Right lobe of liver (tissue), 6 donors: ENCODE data around the gene ZNF415. TPM values are rescaled to one million over a fixed set of nuclear protein-coding genes. Genes with fewer than 3 reads are reported as not detected.

Experiments used
- ATAC-seq, 4 donors: fragments of 200-7000 bp; cut with Tn5 transposase; one replicate each; pipeline ENCODE4 v1.9.1; 2020; ENCODE audit warnings: mild to moderate bottlenecking in 4 of 4, moderate library complexity in 4 of 4
- DNase-seq, 3 donors: peaks; one replicate each; pipeline ENCODE4 v3.0.0-alpha.2; 2020
- H3K27ac ChIP-seq, 3 donors: fragments of 200-600 bp; one replicate each; pipeline ENCODE4 v1.8.0; 2022
- H3K27me3 ChIP-seq, 2 donors: fragments of 200-600 bp; one replicate each; pipeline ENCODE4 v1.8.0; 2022
- H3K36me3 ChIP-seq, 4 donors: fragments of 200-600 bp; sonication (generic) in 1 of 4; one replicate each; pipeline versions ENCODE4 v1.5.1 to v1.8.0; 2017 to 2022; ENCODE audit warnings: control low read depth in 1 of 4
- H3K4me1 ChIP-seq, 4 donors: fragments of 200-600 bp; sonication (generic) in 1 of 4; one replicate each; pipeline versions ENCODE4 v1.5.1 to v1.8.0; 2017 to 2022; ENCODE audit warnings: control low read depth in 1 of 4
- H3K4me3 ChIP-seq, 3 donors: fragments of 200-600 bp; one replicate each; pipeline ENCODE4 v1.8.0; 2022
- H3K9me3 ChIP-seq, 4 donors: fragments of 200-600 bp; sonication (generic) in 1 of 4; one replicate each; pipeline versions ENCODE4 v1.5.1 to v1.8.0; 2017 to 2022; ENCODE audit warnings: control low read depth in 1 of 4
- CTCF ChIP-seq, 4 donors: fragments of 200-600 bp in 3 of 4; fragments of 450-650 bp in 1 of 4; IDR thresholded peaks; one replicate each; pipeline versions ENCODE4 v1.5.1 to v1.8.0; 2016 to 2022; ENCODE audit warnings: antibody characterized with exemption in 4 of 4, mild to moderate bottlenecking in 2 of 4
- POLR2A ChIP-seq: fragments of 450-650 bp; IDR thresholded peaks from one replicate; pipeline ENCODE4 v1.6.1; 2017; ENCODE audit warnings: antibody characterized with exemption, mild to moderate bottlenecking
- WGBS: methylation state at CpG from one replicate; pipeline ENCODE4 v1.1.6; 2018; ENCODE audit warnings: low coverage, low lambda C conversion rate; ENCODE audit not compliant: insufficient coverage; ENCODE audit errors: missing lambda C conversion rate; 5-methylcytosine and 5-hydroxymethylcytosine counted together
- intact Hi-C, 2 donors: fragments of 100-400 bp; cut with DNase I; formaldehyde crosslinking; loops; one replicate each; pipeline versions ENCODE4 v1.11.2 to v1.14.1; 2022
- total RNA-seq, 6 experiments: library from RNA; depleted of rRNA in 2 of 6; stranded (reverse); fragments of >200 nt in 2 of 6; fragmentation: NEBNext Ultra II Directional in 3 of 6; extraction: Animal tissue kit (Norgen Biotek cat#: 25700) in 3 of 6; gene quantifications; one replicate each; pipeline versions ENCODE4 v1.1.0 to v1.2.4, GENCODE V29; 2016 to 2023
- donor health status: DM: no; HTN: yes; CAD: no.
- donor health status: DM: no; HTN: no; CAD: no.
- donor health status: DM: no; HTN: no; CAD: no.
- donor health status: DM: no; HTN: yes; CAD: no.
- donor health status: DM: no; HTN: yes; CAD: no.

Gene ZNF415
- total RNA-seq, 6 experiments from 2014 or later = 0.12 to 1.3 (median 0.47) TPM

GRCh38 chr19:53109527-53109926 lies 23.2 kb downstream of the ZNF415 start:
- H3K27me3 ChIP-seq = no peaks in the 10 kb centered on the region
- no peak for DNase-seq
- no peaks in the 10 kb centered on the region for H3K9me3 ChIP-seq
- WGBS = 68% methylated on average over 5 of the region's 5 CpGs
- no peaks in the 10 kb centered on the region for H3K4me1 ChIP-seq
- intact Hi-C loops = no loop called here
- TF ChIP-seq POLR2A = no peak
- no peak for TF ChIP-seq CTCF (IDR thresholded peaks at IDR 0.05)
- no peaks in the 10 kb centered on the region for H3K36me3 ChIP-seq
- no peak overlapping the region for H3K4me3 ChIP-seq
- H3K27ac ChIP-seq = no peak overlapping the region
- no peak for ATAC-seq

- WGBS = 5% methylated on average over 36 of the region's 67 CpGs
- peak; percentile 87 for TF ChIP-seq POLR2A
- TF ChIP-seq CTCF (IDR thresholded peaks at IDR 0.05) = no peak
- Histone ChIP-seq H3K4me3 (peak within 1 kb of the TSS; percentile 62 to 93 (median 75)), H3K9me3 (no peaks in the 10 kb centered on the region), H3K36me3 (no peaks in the 10 kb centered on the region), H3K4me1 (peaks cover 0 to 4% (median 0%) of the 10 kb centered on the region in 4 donors), H3K27ac (peak within 1 kb of the TSS; percentile 73 to 91 (median 83)), H3K27me3 (no peaks in the 10 kb centered on the region)
- DNase-seq (peak; percentile 97 to 99 (median 99)), ATAC-seq (peak; percentile 99 to 100 (median 99))
- intact Hi-C loops = no loop called here
Observed at GRCh38 chr19:53103234-53104203, 29.2 kb downstream of the ZNF415 start, which contains the start of gene ZNF160. TSS of gene ZNF160 (minus strand) at chr19:53103422. CDS start at chr19:53086276, 17,146 bp downstream.

- H3K9me3 ChIP-seq = no peaks in the 10 kb centered on the region
- peak in 3 of 4 donors; percentile 12 to 23 (median 17) for ATAC-seq
- intact Hi-C loops = no loop called here
- H3K27ac ChIP-seq = peak overlapping the region; percentile 73 to 91 (median 83)
- no peaks in the 10 kb centered on the region for H3K27me3 ChIP-seq
- H3K36me3 ChIP-seq = no peaks in the 10 kb centered on the region
- under 1% methylated on average over 27 of the region's 33 CpGs for WGBS
- no peak for TF ChIP-seq POLR2A
- no peak for TF ChIP-seq CTCF (IDR thresholded peaks at IDR 0.05)
- peak overlapping the region; percentile 62 to 93 (median 75) for H3K4me3 ChIP-seq
- peak in 2 of 3 donors; percentile 40 to 57 for DNase-seq
- H3K4me1 ChIP-seq = peaks cover 0 to 4% (median 0%) of the 10 kb centered on the region in 4 donors
Observed at GRCh38 chr19:53102756-53103233, 29.9 kb downstream of the ZNF415 start.

- H3K27me3 ChIP-seq = no peaks in the 10 kb centered on the region
- no peaks in the 10 kb centered on the region for H3K36me3 ChIP-seq
- ATAC-seq (no peak), DNase-seq (no peak)
- intact Hi-C loops = no loop called here
- no peaks in the 10 kb centered on the region for H3K9me3 ChIP-seq
- TF ChIP-seq POLR2A (no peak), CTCF (IDR thresholded peaks at IDR 0.05) (no peak)
- H3K27ac ChIP-seq = peak overlapping the region; percentile 73 to 91 (median 83)
- WGBS = 35% methylated on average over 9 of the region's 10 CpGs
- H3K4me1 ChIP-seq = peaks cover 0 to 4% (median 0%) of the 10 kb centered on the region in 4 donors
- peak overlapping the region; percentile 62 to 93 (median 75) for H3K4me3 ChIP-seq
Observed at GRCh38 chr19:53102206-53102755, 30.4 kb downstream of the ZNF415 start.
